Retinal pigment epithelial cell (primary cell): ENCODE results near the gene ITGB7.

ENCODE experiments used
- DNase-seq: peaks from one replicate; pipeline ENCODE4 v3.0.0-alpha.2; 2010; ENCODE audit warnings: low read depth
- H3K4me3 ChIP-seq: 2 replicates; pipeline ENCODE4 v1.5.1; 2011; ENCODE audit warnings: mild to moderate bottlenecking, low read length, control low read depth, moderate library complexity
- CTCF ChIP-seq: conservative IDR thresholded peaks from 2 replicates; pipeline ENCODE4 v1.5.1; 2011; ENCODE audit warnings: low read depth, low read length, control low read depth, inconsistent platforms

The ITGB7 gene

GRCh38 chr12:53230108-53230845 is 23.2 kb upstream of the ITGB7 start:
- H3K4me3 ChIP-seq: no peak overlapping the region
- no peak for TF ChIP-seq CTCF
- no peak for DNase-seq

GRCh38 chr12:53229454-53229853 is 22.4 kb upstream of the ITGB7 start:
- TF ChIP-seq CTCF: no peak
- H3K4me3 ChIP-seq: no peak overlapping the region
- no peak for DNase-seq

- no peak for TF ChIP-seq CTCF
- DNase-seq: no peak
- no peak overlapping the region for H3K4me3 ChIP-seq
Observed at GRCh38 chr12:53227836-53228235, 20.8 kb upstream of the ITGB7 start.

GRCh38 chr12:53227341-53227740 is 20.3 kb upstream of the ITGB7 start:
- DNase-seq: no peak
- H3K4me3 ChIP-seq: no peak overlapping the region
- TF ChIP-seq CTCF: no peak

- no peak overlapping the region for H3K4me3 ChIP-seq
- DNase-seq: no peak
- TF ChIP-seq CTCF: no peak
Observed at GRCh38 chr12:53226815-53227214, 19.8 kb upstream of the ITGB7 start.

- H3K4me3 ChIP-seq: no peak overlapping the region
- DNase-seq: no peak
- no peak for TF ChIP-seq CTCF
Observed at GRCh38 chr12:53225635-53226424, 18.8 kb upstream of the ITGB7 start.
